HK-2 (cell line): ENCODE data around the gene PKNOX1.
"Not testable (repeated sequence)": the region's sequence is repeated elsewhere in the genome, so short reads cannot be mapped to it uniquely, and the experiment has no call there.

Experiments
- DNase-seq: peaks from one replicate; pipeline ENCODE4 v3.0.0-alpha.2; 2018; ENCODE audit not compliant: unreplicated experiment

The PKNOX1 gene

DNA sequence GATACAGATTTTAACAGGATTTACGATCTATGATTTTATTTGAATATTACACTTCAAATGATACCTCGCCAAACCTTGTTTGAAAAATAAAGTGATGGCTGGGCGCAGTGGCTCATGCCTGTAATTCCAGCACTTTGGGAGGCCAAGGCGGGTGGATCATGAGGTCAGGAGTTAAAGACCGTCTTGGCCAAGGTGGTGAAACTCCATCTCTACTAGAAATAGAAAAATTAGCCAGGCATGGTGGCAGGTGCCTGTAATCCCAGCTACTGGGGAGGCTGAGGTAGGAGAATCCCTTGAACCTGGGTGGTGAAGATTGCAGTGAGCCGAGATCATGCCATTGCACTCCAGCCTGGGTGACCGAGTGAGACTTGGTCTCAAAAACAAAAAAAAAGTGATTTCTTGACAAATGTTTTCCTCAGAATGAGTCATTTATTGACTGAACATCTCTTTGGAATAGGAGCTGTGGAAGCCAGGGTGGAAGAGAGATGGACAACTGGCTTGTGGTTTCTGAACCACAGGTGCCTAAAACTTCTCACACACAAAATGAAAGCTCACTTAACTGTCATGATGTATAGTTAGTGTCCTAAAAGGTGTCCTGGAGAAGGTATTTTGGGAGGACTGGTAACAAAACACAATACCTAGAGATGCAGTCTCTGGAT lies 11.9 kb downstream of the PKNOX1 start:
- no peak for DNase-seq

DNA sequence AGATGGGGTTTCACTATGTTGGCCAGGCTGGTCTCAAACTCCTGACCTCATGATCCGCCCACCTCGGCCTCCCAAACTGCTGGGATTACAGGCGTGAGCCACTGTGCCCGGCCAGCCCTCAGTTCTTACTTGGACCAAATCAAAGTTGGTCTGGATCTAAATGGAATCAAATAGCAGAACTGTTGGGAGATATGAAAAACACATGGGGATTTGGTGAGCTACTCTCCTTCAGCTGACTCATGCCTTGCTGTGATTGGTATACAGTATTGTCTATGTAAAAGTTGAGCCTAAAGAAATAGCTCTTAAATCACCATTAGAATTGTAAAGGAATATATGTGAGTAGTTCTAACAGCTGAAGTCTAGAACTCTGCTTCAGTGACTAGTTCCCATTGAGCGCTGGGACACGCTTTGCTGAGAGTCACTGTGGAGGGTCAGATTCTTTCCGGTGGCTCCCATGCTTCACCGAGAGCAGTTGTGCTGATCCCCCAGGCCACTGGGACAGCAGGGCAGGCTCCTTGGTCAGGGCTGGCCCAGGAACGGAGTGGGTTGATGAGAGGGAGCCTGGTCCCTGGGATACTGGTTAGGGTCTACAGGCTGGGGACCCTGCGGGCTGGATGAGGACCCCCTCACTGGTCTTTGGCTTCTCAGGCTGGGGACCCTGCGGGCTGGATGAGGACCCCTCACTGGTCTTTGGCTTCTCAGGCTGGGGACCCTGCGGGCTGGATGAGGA lies 14.0 kb downstream of the PKNOX1 start:
- no peak for DNase-seq

DNA sequence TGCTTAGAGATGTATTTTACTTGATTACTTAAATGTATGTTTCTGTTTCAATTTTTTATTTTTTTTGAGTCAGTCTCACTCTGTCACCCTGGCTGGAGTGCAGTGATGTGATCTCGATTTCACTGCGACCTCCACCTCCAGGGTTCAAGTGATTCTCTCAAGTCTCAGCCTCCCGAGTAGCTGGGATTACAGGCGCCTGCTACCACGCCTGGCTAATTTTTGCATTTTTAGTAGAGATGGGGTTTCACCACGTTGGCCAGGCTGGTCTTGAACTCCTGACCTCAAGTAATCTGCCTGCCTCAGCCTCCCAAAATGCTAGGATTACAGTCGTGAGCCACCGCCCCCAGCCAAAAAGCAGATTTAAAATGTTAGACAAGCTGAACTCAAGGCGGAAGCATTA lies 15.0 kb downstream of the PKNOX1 start:
- DNase-seq: not testable (repeated sequence)

- no peak for DNase-seq
These were observed 15.7 kb downstream of the PKNOX1 start for GRCh38 chr21:42989816-42990650.

DNA sequence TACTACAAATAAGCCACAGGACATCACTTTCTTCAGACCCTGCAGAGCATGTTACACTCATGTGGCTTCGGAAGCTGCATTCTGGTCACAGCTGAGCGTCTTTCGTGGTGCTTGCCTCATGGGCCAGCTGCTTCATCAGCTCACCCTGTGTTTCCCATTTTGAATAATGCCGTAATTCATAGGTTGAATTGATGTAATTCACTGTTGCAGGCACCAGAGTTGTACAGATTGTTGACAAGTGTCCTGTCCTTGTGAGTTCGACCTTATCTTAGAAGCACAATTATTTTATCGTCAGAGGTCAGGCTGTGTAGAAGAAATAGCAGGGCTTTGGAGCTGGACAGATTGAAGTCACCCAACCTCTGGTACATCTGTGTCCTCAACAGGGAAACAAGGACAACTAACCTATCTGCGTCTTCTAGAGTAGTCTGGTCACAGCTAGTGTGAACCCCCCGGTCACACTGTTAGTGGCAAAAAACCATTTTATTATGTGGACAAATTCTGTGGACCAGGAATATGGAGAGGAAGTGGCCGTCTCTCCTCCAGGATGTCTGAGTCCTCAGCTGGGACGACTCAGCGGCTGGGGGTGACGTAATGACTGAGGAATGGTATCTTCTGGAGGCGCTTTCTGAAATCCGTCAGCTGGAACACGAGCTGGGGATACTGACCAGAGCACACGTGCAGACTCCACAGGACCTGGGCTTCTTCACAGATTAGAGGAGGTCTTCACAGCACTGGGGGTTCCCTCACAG lies 17.8 kb downstream of the PKNOX1 start:
- DNase-seq: peak; percentile 69

DNA sequence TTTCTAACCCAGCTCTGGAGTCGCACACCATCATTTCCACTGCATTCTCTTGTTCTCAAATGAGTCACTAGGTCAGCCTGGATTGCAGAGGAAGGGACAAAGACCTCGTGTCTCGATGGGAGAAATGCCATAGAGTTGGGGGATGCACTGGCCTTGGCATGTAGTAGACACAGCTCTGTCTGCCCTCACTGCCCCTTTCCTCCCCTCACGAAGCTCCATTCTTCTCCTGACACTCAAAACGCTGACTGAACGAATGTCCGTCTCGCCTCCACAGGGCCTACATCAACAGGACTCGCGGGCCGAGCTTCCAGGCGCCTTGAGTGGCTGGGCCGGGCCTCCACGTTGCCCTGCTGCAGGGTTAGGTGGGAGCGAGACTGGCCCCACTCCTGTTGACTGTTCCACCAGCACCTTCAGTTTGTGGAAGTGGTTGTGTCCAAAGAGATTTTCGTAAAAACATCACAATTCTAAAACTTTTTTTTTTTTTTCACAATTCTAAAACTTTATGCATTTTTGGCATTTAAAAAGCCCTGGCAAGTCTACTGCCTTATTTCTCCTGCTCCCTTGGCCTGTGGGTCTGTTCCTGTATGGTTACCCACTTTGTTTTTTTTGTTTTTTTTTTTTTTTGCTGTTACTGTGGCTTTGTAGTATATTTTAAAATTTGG lies 18.8 kb downstream of the PKNOX1 start:
- DNase-seq: no peak

GRCh38 chr21:42997053-42997452 lies 22.7 kb downstream of the PKNOX1 start:
- no peak for DNase-seq

- DNase-seq: not testable (repeated sequence)
These were observed 23.6 kb downstream of the PKNOX1 start for GRCh38 chr21:42997983-42998382.

DNA sequence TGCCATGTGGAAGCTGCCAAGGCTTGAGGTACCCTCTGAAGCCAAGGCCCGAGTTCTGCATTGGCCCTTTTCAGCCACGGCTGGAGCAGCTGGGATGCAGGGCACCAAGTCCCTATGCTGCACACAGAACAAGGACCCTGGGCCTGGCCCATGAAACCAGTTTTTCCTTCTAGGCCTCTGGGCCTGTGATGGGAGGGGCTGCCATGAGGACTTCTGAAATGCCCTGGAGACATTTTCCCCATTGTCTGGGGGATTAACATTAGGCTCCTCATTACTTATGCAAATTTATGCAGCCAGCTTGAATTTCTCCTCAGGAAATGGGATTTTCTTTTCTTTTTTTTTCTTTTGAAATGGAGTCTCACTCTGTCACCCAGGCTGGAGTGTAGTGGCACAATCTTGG lies 24.8 kb downstream of the PKNOX1 start:
- DNase-seq: not testable (repeated sequence)

DNA sequence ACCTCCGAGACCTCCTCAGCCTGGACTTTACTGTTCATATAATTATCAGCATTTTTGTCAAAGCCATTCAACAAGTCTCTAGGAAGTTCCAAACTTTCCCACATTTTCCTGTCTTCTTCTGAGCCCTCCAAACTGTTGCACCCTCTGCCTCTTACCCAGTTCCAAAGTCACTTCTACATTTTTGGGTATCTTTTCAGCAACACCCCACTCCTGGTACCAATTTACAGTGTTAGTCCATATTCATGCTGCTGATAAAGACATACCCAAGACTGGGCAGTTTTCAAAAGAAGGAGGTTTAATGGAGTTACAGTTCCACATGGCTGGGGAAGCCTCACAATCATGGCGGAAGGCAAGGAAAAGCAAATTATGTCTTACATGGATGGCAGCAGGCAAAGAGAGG lies 25.7 kb downstream of the PKNOX1 start:
- not testable (repeated sequence) for DNase-seq

DNA sequence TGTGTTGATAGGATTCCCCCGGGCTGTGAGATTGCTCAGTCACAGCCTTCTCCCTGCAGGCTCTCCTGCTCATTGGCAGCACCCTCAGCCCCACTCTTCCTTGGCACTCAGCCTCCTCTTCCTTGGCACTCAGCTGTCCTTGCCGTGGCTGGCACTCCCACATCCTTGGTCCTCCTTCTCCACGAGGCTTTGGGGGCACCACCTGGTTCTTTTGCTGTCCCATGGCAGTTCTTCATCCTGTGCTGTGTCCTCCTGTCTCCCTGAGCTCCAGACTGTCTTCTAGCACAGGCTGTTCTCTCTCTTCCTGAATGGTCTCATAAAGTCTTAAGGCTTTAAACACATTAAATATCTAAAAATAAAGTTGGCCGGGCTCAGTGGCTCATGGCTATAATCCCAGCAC lies 27.0 kb downstream of the PKNOX1 start:
- DNase-seq: no peak

DNA sequence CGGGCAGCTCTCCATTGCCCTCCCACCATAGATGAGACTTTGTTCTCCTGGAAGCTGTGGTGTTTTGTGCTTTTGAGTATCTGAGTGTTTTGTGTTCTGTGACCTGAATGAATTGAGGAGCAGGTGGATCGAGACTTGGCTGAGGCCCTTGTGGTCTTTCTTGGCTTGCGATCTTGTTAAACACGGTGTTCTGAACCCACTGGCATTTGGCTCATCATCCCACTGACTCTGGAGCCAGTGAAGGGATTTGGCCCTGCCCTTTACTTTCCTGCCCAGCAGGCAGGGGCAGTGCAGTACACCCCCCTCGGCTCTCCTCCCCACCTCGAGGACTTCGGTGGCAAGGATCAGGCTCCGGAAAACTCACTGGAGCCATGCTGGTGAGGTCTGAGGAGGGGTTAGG lies 30.6 kb downstream of the PKNOX1 start:
- DNase-seq: no peak

GRCh38 chr21:43005635-43006034 lies 31.3 kb downstream of the PKNOX1 start:
- no peak for DNase-seq

DNA sequence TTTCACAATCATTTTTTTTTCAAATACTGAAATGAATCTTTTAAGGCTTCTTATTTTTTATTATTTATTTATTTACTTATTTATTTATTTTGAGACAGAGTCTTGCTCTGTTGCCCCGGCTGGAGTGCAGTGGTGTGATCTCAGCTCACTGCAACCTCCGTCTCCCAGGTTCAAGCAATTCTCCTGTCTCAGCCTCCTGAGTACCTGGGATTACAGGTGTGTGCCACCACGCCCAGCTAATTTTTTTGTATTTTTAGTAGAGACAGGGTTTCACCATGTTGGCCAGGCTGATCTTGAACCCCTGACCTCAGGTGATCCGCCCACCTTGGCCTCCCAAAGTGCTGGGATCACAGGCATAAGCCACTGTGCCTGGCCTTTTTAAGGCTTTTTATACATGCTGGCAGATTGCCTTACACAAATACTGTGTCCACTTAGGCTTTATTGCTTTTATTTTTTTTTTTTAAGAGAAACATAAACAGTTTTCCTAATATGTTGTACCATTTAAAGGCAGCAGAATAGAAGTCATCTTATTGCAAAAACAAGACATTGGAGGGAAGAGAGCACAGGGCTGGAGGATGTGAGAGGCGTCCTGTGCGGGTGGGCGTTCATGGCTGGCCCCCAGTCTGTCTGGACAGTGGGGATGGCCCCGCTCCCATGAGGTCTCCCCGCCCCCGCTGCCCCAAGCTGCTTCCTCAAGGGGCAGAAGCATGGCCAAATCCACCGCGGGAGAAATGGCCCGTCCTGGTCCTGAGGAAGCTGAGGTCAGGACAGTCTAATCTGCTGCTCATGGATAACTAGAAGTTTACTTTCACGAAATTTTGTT lies 31.9 kb downstream of the PKNOX1 start:
- not testable (repeated sequence) for DNase-seq

DNA sequence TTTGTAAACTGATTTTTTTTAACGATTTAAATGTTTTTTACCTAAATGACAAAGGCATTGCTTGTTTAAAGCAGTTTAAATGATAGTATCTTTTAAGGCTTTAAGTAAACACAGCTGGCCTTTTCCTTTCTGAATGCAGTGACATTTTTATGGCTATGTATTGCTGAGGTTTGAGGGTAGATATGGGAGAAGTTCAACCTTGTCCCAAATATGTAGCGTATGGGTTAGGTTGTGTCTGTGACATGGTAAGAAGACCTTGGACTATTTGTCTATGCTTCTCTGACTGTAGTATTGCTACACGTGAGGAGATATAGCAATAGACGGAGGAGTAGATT lies 32.5 kb downstream of the PKNOX1 start:
- DNase-seq: no peak

GRCh38 chr21:43012596-43012995 lies 38.2 kb downstream of the PKNOX1 start:
- no peak for DNase-seq

- DNase-seq: no peak
These were observed 41.7 kb downstream of the PKNOX1 start for GRCh38 chr21:43015906-43016540.

DNA sequence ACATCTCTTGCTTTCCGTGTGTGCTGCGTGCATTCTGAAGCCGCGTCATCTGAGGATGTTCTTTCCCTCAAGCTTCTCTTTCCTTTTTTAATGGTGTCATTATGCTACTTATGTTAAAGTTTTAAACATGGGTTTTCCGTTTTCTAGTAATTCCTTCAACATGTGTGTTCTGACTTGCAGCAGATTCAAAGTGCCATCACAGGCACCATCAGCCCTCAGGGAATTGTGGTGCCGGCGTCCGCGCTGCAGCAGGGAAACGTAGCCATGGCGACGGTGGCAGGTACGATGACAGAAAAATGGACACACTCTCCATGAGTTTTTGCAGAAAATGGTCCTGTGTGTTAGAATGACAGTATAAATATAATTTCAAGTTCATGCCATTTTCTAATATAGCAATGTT lies 42.4 kb downstream of the PKNOX1 start:
- no peak for DNase-seq

- no peak for DNase-seq
These were observed 44.2 kb downstream of the PKNOX1 start for GRCh38 chr21:43018519-43018918.

- DNase-seq: no peak
These were observed 45.8 kb downstream of the PKNOX1 start for GRCh38 chr21:43020177-43020576.
